Measurements from ENCODE around the gene YPEL2. TPM values are rescaled to one million over a fixed set of nuclear protein-coding genes. Genes with fewer than 3 reads are reported as not detected.

The YPEL2 gene
- total and polyA plus RNA-seq, 2 of the 13 experiments (the other 11 are each of a cell fraction or from before 2014, with no cell fraction given): 8.5 to 21.1 TPM

DNA sequence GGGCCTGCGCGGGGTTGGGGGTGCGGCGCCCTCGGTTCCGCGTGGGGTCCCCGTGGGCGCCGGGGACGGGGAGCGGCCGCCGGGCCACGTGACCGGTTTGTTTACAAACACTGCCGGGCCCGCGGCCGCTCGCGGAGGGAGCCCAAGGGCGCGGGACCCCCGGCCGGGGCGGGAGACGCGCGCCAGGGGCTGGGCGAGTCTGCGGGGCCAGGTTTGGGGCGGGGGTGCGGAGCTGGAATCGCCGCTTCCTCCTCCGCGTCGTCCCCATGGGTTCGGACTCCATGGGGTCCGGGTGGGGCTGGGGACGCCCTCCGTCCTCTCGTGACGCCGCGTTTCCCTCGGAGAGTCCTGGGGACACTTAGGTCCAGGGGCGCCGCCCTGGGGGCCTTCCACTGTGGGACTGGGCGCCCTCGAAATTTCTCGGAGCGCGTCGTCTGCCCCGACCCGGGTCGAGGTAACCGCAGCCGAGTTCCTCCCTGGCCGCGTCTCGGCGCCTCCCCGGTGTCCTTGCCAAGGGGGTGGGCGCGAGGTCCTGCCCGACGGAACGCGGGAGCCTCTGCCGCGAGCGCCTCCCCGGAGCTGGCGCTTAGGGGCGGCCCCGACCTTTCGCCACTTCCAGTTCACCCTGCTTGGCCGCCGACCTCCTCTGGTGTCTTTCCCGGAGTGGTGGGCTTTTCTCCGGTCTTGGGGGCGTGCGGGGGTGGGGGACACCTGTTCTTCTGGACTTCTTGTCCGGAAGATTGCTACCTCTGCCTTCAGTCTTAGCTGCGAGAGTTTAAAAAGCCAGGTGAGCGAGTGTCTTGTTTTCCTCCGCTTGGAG is 684 bp downstream of the YPEL2 start (continued):
- TF ChIP-seq SOX5 (CRISPR knock-in tag; IDR thresholded peaks at IDR 0.05; ENCODE audit: borderline replicate concordance) (no peak), ZNF3 (CRISPR knock-in tag; IDR thresholded peaks at IDR 0.05) (no peak), SYNCRIP (IDR thresholded peaks at IDR 0.05; ENCODE audit: insufficient read depth, low read depth, low read length) (no peak), CAMTA2 (CRISPR knock-in tag; IDR thresholded peaks at IDR 0.05; ENCODE audit: borderline replicate concordance) (peak; percentile 80; the same call in 1 of the 2 replicates), ZNF709 (CRISPR knock-in tag; IDR thresholded peaks at IDR 0.05) (0 out of 2 replicates have a peak, but pooled peaks have one; percentile 22), NR2F1 (CRISPR knock-in tag; IDR thresholded peaks at IDR 0.05) (no peak), ZNF572 (CRISPR knock-in tag; IDR thresholded peaks at IDR 0.05) (no peak; the same call in 1 of the 2 replicates), ARID3A (IDR thresholded peaks at IDR 0.05; ENCODE audit: low read depth, low read length) (no peak), CENPX (CRISPR knock-in tag; IDR thresholded peaks at IDR 0.05) (no peak), PRPF4 (IDR thresholded peaks at IDR 0.05; ENCODE audit: low read depth, low read length, poor library complexity, severe bottlenecking) (no peak), TBX2 (CRISPR knock-in tag; IDR thresholded peaks at IDR 0.05; ENCODE audit: borderline replicate concordance) (peak; percentile 1; the same call in 1 of the 2 replicates), ZNF232 (CRISPR knock-in tag; IDR thresholded peaks at IDR 0.05; ENCODE audit: borderline replicate concordance) (no peak), EEA1 (CRISPR knock-in tag; IDR thresholded peaks at IDR 0.05; ENCODE audit: borderline replicate concordance) (no peak), PRDM4 (CRISPR knock-in tag; IDR thresholded peaks at IDR 0.05; ENCODE audit: borderline replicate concordance) (no peak), DR1 (CRISPR knock-in tag; IDR thresholded peaks at IDR 0.05) (no peak), ZNF460 (CRISPR knock-in tag; IDR thresholded peaks at IDR 0.05; ENCODE audit: borderline replicate concordance) (no peak), NFE2L1 (CRISPR knock-in tag; IDR thresholded peaks at IDR 0.05; ENCODE audit: borderline replicate concordance) (0 out of 2 replicates have a peak, but pooled peaks have one; percentile 19), NAIF1 (CRISPR knock-in tag; IDR thresholded peaks at IDR 0.05; ENCODE audit: borderline replicate concordance) (no peak), GTF3A (CRISPR knock-in tag; conservative IDR thresholded peaks at IDR 0.05) (no peak), SRSF1 (optimal IDR thresholded peaks at IDR 0.05; ENCODE audit: low read depth, low read length) (peak; percentile 48)
- TF ChIP-seq, protein P1, sequence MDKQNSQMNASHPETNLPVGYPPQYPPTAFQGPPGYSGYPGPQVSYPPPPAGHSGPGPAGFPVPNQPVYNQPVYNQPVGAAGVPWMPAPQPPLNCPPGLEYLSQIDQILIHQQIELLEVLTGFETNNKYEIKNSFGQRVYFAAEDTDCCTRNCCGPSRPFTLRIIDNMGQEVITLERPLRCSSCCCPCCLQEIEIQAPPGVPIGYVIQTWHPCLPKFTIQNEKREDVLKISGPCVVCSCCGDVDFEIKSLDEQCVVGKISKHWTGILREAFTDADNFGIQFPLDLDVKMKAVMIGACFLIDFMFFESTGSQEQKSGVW (CRISPR knock-in tag; IDR thresholded peaks at IDR 0.05; ENCODE audit: borderline replicate concordance): no peak
- TF ChIP-seq, protein P2, sequence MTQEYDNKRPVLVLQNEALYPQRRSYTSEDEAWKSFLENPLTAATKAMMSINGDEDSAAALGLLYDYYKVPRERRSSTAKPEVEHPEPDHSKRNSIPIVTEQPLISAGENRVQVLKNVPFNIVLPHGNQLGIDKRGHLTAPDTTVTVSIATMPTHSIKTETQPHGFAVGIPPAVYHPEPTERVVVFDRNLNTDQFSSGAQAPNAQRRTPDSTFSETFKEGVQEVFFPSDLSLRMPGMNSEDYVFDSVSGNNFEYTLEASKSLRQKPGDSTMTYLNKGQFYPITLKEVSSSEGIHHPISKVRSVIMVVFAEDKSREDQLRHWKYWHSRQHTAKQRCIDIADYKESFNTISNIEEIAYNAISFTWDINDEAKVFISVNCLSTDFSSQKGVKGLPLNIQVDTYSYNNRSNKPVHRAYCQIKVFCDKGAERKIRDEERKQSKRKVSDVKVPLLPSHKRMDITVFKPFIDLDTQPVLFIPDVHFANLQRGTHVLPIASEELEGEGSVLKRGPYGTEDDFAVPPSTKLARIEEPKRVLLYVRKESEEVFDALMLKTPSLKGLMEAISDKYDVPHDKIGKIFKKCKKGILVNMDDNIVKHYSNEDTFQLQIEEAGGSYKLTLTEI (CRISPR knock-in tag; conservative IDR thresholded peaks at IDR 0.05): no peak
